HEK293 (cell line): ENCODE measurements around the gene ANTXR1.

Experiments used
- CTCF ChIA-PET: fragments of 350-600 bp; formaldehyde crosslinking; extraction: SDS; loops from one replicate; lab custom pipeline; 2021; ENCODE audit warnings: antibody characterized with exemption; lab: Yijun Ruan, JAX
- POLR2A ChIA-PET: fragments of 300-600 bp; formaldehyde crosslinking; extraction: SDS; loops from one replicate; lab custom pipeline; 2020; ENCODE audit warnings: antibody characterized with exemption, inconsistent platforms; lab: Yijun Ruan, JAX
- H3K27ac ChIP-seq: fragments of 200-500 bp; sonication (Bioruptor generic); 2 replicates; pipeline ENCODE4 v1.5.1; 2014; ENCODE audit warnings: low read depth, low read length, control low read depth, inconsistent platforms; ENCODE audit errors: extremely low read depth
- H3K36me3 ChIP-seq, 2 experiments: fragments of 200-500 bp in 1 of 2; sonication (Bioruptor generic) in 1 of 2; 1 replicate in 1 of 2; 2 replicates in 1 of 2; pipeline ENCODE4 v1.5.1; 2014 to 2017; ENCODE audit warnings: inconsistent platforms in 2 of 2, low read length in 2 of 2; ENCODE audit not compliant: control insufficient read depth in 2 of 2, insufficient read depth in 1 of 2
- H3K4me1 ChIP-seq: fragments of 200-500 bp; sonication (Bioruptor generic); 2 replicates; pipeline ENCODE4 v1.5.1; 2014; ENCODE audit warnings: mild to moderate bottlenecking, low read length, inconsistent platforms; ENCODE audit not compliant: control insufficient read depth, insufficient read depth
- H3K4me3 ChIP-seq: 2 replicates; pipeline ENCODE4 v1.5.1; 2011; ENCODE audit warnings: low read depth, mild to moderate bottlenecking, control low read depth, low read length, moderate library complexity
- H3K9me3 ChIP-seq: fragments of 200-500 bp; sonication (Bioruptor generic); 2 replicates; pipeline ENCODE4 v1.5.1; 2014; ENCODE audit warnings: low read depth, low read length, inconsistent platforms; ENCODE audit not compliant: control insufficient read depth, insufficient read depth
- EGR2 ChIP-seq: fragments of 450-650 bp; formaldehyde crosslinking; IDR thresholded peaks from 2 replicates; pipeline ENCODE4 v1.5.1; 2016; ENCODE audit warnings: low read depth, missing biosample characterization, missing genetic modification characterization
- ELK4 ChIP-seq: IDR thresholded peaks from 2 replicates; pipeline ENCODE4 v1.6.1; 2011; ENCODE audit warnings: mild to moderate bottlenecking, low read depth, low read length, borderline replicate concordance
- GLI4 ChIP-seq: fragments of 450-650 bp; formaldehyde crosslinking; IDR thresholded peaks from 2 replicates; pipeline ENCODE4 v1.5.1; 2016; ENCODE audit warnings: missing biosample characterization, missing genetic modification characterization
- HOXA7 ChIP-seq: sonication (generic); formaldehyde crosslinking; IDR thresholded peaks from 2 replicates; pipeline ENCODE4 v1.8.1; 2022; ENCODE audit warnings: missing genetic modification reagents, borderline replicate concordance
- MEIS1 ChIP-seq: sonication (generic); formaldehyde crosslinking; IDR thresholded peaks from 2 replicates; pipeline ENCODE4 v1.8.1; 2022; ENCODE audit warnings: missing genetic modification reagents, mild to moderate bottlenecking, borderline replicate concordance
- PRDM1 ChIP-seq: fragments of 450-650 bp; formaldehyde crosslinking; IDR thresholded peaks from 2 replicates; pipeline ENCODE4; 2016; ENCODE audit warnings: missing biosample characterization, missing genetic modification characterization
- PRDM2 ChIP-seq: fragments of 450-650 bp; formaldehyde crosslinking; IDR thresholded peaks from 2 replicates; pipeline ENCODE4 v1.5.1; 2016; ENCODE audit warnings: missing biosample characterization, missing genetic modification characterization, borderline replicate concordance
- PRDM6 ChIP-seq: fragments of 450-650 bp; formaldehyde crosslinking; IDR thresholded peaks from 2 replicates; pipeline ENCODE4 v1.5.1; 2017; ENCODE audit warnings: missing biosample characterization, missing genetic modification characterization
- SALL2 ChIP-seq: fragments of 450-650 bp; formaldehyde crosslinking; IDR thresholded peaks from 2 replicates; pipeline ENCODE4 v1.5.0; 2017; ENCODE audit warnings: missing biosample characterization, mild to moderate bottlenecking, missing genetic modification characterization, borderline replicate concordance
- SP7 ChIP-seq: fragments of 450-650 bp; formaldehyde crosslinking; IDR thresholded peaks from 2 replicates; pipeline ENCODE4 v1.5.1; 2016; ENCODE audit warnings: missing biosample characterization, missing genetic modification characterization
- TRIM28 ChIP-seq: IDR thresholded peaks from 2 replicates; pipeline ENCODE4 v1.6.1; 2011; ENCODE audit warnings: low read length, control low read depth, borderline replicate concordance
- YY2 ChIP-seq: fragments of 450-650 bp; formaldehyde crosslinking; IDR thresholded peaks from 2 replicates; pipeline ENCODE4 v1.5.1; 2016; ENCODE audit warnings: missing biosample characterization, missing genetic modification characterization
- ZNF175 ChIP-seq: fragments of 450-650 bp; formaldehyde crosslinking; IDR thresholded peaks from 2 replicates; pipeline ENCODE4 v1.5.1; 2016; ENCODE audit warnings: missing biosample characterization, missing genetic modification characterization
- ZNF19 ChIP-seq: fragments of 450-650 bp; formaldehyde crosslinking; IDR thresholded peaks from 2 replicates; pipeline ENCODE4; 2016; ENCODE audit warnings: missing biosample characterization, missing genetic modification characterization, low read depth
- ZNF214 ChIP-seq: fragments of 450-650 bp; formaldehyde crosslinking; IDR thresholded peaks from 2 replicates; pipeline ENCODE4 v1.5.1; 2017; ENCODE audit warnings: missing biosample characterization, mild to moderate bottlenecking, missing genetic modification characterization, borderline replicate concordance
- ZNF548 ChIP-seq: fragments of 450-650 bp; formaldehyde crosslinking; IDR thresholded peaks from 2 replicates; pipeline ENCODE4 v1.5.1; 2016; ENCODE audit warnings: missing biosample characterization, missing genetic modification characterization
- ZNF580 ChIP-seq: fragments of 450-650 bp; formaldehyde crosslinking; IDR thresholded peaks from 2 replicates; pipeline ENCODE4 v1.5.1; 2016; ENCODE audit warnings: missing biosample characterization, missing genetic modification characterization
- ZNF639 ChIP-seq: fragments of 450-650 bp; formaldehyde crosslinking; IDR thresholded peaks from 2 replicates; pipeline ENCODE4 v1.5.1; 2016; ENCODE audit warnings: missing biosample characterization, missing genetic modification characterization
- ZNF776 ChIP-seq: fragments of 450-650 bp; formaldehyde crosslinking; IDR thresholded peaks from 2 replicates; pipeline ENCODE4 v1.5.0; 2017; ENCODE audit warnings: missing biosample characterization, missing genetic modification characterization, borderline replicate concordance
- ZSCAN5A ChIP-seq: fragments of 450-650 bp; formaldehyde crosslinking; IDR thresholded peaks from 2 replicates; pipeline ENCODE4 v1.5.1; 2016; ENCODE audit warnings: missing biosample characterization, missing genetic modification characterization

The ANTXR1 gene

GRCh38 chr2:69057660-69058059 is 44.7 kb downstream of the ANTXR1 start:
- CTCF ChIA-PET, result interaction anchor here (0.7 kb wide), 1 partner anchor 249 kb away, joined by 3 read pairs; no protein-coding TSS in a partner anchor
- Histone ChIP-seq H3K9me3 (no peaks in the 10 kb centered on the region), H3K36me3 (no peaks in the 10 kb centered on the region), H3K4me1 (no peaks in the 10 kb centered on the region), H3K4me3 (no peak overlapping the region)
- POLR2A ChIA-PET, result no interaction called here
- TF ChIP-seq ZNF19 (tag by site-specific recombination) (no peak), PRDM6 (tag by site-specific recombination) (no peak), ZNF580 (tag by site-specific recombination) (no peak)
- TF ChIP-seq, all 188 proteins: peak for 0
- H3K27ac ChIP-seq, result no peak overlapping the region

- Histone ChIP-seq H3K9me3 (no peaks in the 10 kb centered on the region), H3K4me3 (no peak overlapping the region), H3K27ac (no peak overlapping the region), H3K36me3 (no peaks in the 10 kb centered on the region), H3K4me1 (no peaks in the 10 kb centered on the region)
- ChIA-PET POLR2A (no interaction called here), CTCF (no interaction called here)
- no peak for TF ChIP-seq ZNF776 (tag by site-specific recombination)
- TF ChIP-seq TRIM28, result no peak
- no peak for TF ChIP-seq ZSCAN5A
- TF ChIP-seq GLI4, result no peak
- TF ChIP-seq ZNF214, result no peak
- TF ChIP-seq HOXA7 (CRISPR knock-in tag), result no peak
- no peak for TF ChIP-seq ELK4
- no peak for TF ChIP-seq ZNF175 (tag by site-specific recombination)
- no peak for TF ChIP-seq SALL2 (tag by site-specific recombination)
- no peak for TF ChIP-seq SP7 (tag by site-specific recombination)
- TF ChIP-seq YY2 (tag by site-specific recombination), result no peak
- TF ChIP-seq ZNF548 (tag by site-specific recombination), result no peak
- no peak for TF ChIP-seq PRDM1 (tag by site-specific recombination)
- no peak for TF ChIP-seq PRDM2 (tag by site-specific recombination)
- TF ChIP-seq ZNF639 (tag by site-specific recombination), result no peak
- TF ChIP-seq EGR2, result no peak
- TF ChIP-seq MEIS1 (CRISPR knock-in tag), result no peak
Measured at GRCh38 chr2:69059731-69060290, 46.8 kb downstream of the ANTXR1 start.
